Measurements from ENCODE around the gene OR10J5. TPM values are rescaled to one million over a fixed set of nuclear protein-coding genes. Genes with fewer than 3 reads are reported as not detected.
"Not testable (repeated sequence)": the region's sequence is repeated elsewhere in the genome, so short reads cannot be mapped to it uniquely, and the experiment has no call there.

OR10J5 gene
- total RNA-seq, 1 donor from 2014 or later = not detected

DNA sequence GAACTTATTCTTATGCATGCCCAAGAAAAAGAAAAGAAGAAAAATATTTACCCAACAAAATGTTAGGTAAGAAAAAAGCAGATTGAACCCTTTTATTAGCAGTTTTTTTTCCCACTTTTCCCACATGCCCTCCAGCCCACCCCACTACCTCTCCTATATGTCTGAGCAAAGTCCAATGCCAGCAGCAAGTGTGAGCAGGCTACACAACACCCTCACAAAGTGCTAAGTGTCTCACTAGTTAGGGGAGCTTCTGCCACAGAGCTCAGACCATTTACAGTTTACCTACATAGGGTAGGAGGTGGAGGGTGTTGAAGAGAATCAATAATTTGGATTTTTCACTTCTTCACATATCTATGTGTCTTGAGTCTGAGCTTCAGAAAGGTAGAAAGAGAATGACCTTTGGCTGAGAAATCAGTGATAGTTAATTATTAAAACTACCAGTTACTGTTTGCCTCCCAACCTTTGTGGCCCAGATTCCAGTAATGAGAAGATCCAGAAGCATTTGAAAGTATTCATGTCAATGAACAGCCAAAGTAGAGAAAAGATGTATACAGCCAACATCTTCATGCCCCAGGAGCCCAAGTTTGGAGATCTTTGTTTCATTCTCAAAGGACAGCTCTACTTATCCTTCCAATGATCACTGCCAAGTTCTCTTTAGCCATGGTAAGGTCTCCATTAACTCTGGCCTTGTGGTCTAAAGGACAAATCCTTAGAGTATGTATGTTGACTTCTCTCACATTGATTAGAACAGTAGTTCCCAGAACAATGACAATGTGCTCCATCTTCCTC is 26.2 kb downstream of the OR10J5 start:
- Mint-ChIP-seq H3K27ac (ENCODE audit: unreplicated experiment) (no peak overlapping the region), H3K9me3 (ENCODE audit: unreplicated experiment) (peaks cover 13% of the 10 kb centered on the region)

DNA sequence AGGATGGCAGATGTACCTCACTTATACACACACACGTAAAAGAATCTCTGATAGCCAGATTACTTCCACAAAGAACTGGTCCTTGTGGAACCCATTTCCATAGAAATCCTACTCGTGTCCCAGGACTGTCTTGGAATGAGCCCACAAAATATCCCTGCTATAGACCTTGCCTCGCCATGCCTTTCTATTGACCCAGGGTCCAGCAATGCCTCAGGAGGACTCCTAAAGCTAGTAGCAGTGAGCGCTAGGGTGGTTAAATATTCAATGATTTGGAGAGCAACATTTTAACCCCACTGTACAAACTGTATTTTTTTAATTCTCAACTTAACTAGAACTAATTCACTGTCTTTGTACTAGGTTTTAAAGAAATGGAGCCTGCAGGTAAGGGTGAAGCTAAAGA is 26.9 kb downstream of the OR10J5 start:
- TF ChIP-seq, protein P1, sequence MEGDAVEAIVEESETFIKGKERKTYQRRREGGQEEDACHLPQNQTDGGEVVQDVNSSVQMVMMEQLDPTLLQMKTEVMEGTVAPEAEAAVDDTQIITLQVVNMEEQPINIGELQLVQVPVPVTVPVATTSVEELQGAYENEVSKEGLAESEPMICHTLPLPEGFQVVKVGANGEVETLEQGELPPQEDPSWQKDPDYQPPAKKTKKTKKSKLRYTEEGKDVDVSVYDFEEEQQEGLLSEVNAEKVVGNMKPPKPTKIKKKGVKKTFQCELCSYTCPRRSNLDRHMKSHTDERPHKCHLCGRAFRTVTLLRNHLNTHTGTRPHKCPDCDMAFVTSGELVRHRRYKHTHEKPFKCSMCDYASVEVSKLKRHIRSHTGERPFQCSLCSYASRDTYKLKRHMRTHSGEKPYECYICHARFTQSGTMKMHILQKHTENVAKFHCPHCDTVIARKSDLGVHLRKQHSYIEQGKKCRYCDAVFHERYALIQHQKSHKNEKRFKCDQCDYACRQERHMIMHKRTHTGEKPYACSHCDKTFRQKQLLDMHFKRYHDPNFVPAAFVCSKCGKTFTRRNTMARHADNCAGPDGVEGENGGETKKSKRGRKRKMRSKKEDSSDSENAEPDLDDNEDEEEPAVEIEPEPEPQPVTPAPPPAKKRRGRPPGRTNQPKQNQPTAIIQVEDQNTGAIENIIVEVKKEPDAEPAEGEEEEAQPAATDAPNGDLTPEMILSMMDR (IDR thresholded peaks at IDR 0.05) = no peak
- Mint-ChIP-seq H3K4me3 (ENCODE audit: unreplicated experiment) (no peak overlapping the region), H3K27me3 (ENCODE audit: unreplicated experiment) (peaks cover 23% of the 10 kb centered on the region), H3K27ac (ENCODE audit: unreplicated experiment) (no peak overlapping the region), H3K36me3 (ENCODE audit: unreplicated experiment) (no peaks in the 10 kb centered on the region), H3K4me1 (ENCODE audit: unreplicated experiment) (no peaks in the 10 kb centered on the region), H3K9me3 (ENCODE audit: unreplicated experiment) (peaks cover 13% of the 10 kb centered on the region)
- DNase-seq (ENCODE audit: extremely low spot score, unreplicated experiment) = no peak

More for the DNA sequence above, 26.2 kb downstream of the OR10J5 start:
- H3K4me3 Mint-ChIP-seq (ENCODE audit: unreplicated experiment) = no peak overlapping the region
- no peaks in the 10 kb centered on the region for H3K4me1 Mint-ChIP-seq (ENCODE audit: unreplicated experiment)
- no peaks in the 10 kb centered on the region for H3K36me3 Mint-ChIP-seq (ENCODE audit: unreplicated experiment)
- TF ChIP-seq, protein P1 (IDR thresholded peaks at IDR 0.05) = no peak
- peaks cover 23% of the 10 kb centered on the region for H3K27me3 Mint-ChIP-seq (ENCODE audit: unreplicated experiment)
- DNase-seq (ENCODE audit: extremely low spot score, unreplicated experiment) = no peak

DNA sequence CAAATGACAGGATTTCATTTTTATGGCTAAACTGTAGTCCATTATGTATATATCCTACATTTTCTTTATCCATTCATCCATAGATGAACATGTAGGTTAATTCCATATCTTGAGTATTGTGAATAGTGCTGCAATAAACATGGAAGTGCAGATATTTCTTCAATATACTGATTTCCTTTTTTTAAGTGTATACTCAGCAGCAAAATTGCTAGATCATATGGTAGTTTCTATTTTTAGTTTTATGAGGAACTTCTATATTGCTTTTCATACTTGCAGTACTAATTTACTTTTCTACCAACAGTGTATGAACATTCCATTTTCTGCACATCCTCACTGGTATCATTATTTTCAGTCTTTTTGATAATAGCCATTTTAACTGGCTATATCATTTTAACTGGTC is 30.1 kb downstream of the OR10J5 start:
- no peaks in the 10 kb centered on the region for H3K36me3 Mint-ChIP-seq (ENCODE audit: unreplicated experiment)
- H3K4me3 Mint-ChIP-seq (ENCODE audit: unreplicated experiment) = no peak overlapping the region
- H3K27ac Mint-ChIP-seq (ENCODE audit: unreplicated experiment) = no peak overlapping the region
- no peaks in the 10 kb centered on the region for H3K4me1 Mint-ChIP-seq (ENCODE audit: unreplicated experiment)
- peaks cover 13% of the 10 kb centered on the region for H3K9me3 Mint-ChIP-seq (ENCODE audit: unreplicated experiment)
- H3K27me3 Mint-ChIP-seq (ENCODE audit: unreplicated experiment) = peaks cover 22% of the 10 kb centered on the region
- no peak for DNase-seq (ENCODE audit: extremely low spot score, unreplicated experiment)
- TF ChIP-seq, protein P1 (IDR thresholded peaks at IDR 0.05) = no peak

DNA sequence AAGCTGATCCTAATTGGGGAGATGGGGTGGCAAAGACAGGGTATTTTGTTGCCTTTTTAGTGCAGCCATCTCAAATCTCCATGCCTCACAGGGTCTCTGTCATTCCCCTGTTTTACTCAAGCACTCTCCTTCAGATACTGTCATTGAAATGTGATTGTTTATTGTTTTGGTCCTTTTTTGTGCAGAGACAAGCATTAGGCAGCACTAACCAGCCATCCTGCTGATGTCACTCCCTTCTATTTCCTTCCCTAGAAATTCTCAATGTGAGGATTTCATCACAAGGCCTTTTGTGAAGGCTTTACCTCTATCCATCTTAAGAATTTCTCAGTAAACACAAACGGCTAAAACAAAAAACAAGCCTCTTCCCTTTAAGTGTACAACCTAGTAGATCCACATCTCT is 34.7 kb downstream of the OR10J5 start:
- Mint-ChIP-seq H3K27me3 (ENCODE audit: unreplicated experiment) (peaks cover 9% of the 10 kb centered on the region), H3K4me1 (ENCODE audit: unreplicated experiment) (no peaks in the 10 kb centered on the region), H3K4me3 (ENCODE audit: unreplicated experiment) (no peak overlapping the region), H3K36me3 (ENCODE audit: unreplicated experiment) (no peaks in the 10 kb centered on the region), H3K27ac (ENCODE audit: unreplicated experiment) (no peak overlapping the region), H3K9me3 (ENCODE audit: unreplicated experiment) (peaks cover 8% of the 10 kb centered on the region)
- TF ChIP-seq, protein P1 (IDR thresholded peaks at IDR 0.05) = no peak
- no peak for DNase-seq (ENCODE audit: extremely low spot score, unreplicated experiment)

DNA sequence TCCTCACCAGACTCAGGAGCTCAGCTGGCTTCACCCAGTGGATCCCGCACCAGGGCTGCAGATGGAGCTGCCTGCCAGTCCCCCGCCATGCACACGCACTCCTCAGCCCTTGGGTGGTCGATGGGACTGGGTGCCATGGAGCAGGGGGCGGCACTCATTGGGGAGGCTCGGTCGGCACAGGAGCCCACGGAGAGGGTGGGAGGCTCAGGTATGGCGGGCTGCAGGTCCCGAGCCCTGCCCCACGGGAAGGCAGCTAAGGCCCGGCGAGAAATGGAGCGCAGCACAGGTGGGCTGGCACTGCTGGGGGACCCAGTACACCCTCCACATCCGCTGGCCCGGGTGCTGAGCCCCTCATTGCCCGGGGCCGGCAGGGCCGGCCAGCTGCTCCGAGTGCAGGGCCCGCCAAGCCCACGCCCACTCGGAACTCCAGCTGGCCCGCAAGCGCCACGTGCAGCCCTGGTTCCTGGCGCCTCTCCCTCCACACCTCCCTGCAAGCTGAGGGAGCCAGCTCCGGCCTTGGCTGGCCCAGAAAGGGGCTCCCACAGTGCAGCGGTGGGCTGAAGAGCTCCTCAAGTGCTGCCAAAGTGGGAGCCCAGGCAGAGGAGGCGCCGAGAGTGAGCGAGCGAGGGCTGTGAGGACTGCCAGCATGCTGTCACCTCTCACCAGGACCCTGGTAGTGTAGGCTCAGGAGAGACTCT is 41.1 kb downstream of the OR10J5 start:
- DNase-seq (ENCODE audit: extremely low spot score, unreplicated experiment); H3K4me3 Mint-ChIP-seq (ENCODE audit: unreplicated experiment); H3K27me3 Mint-ChIP-seq (ENCODE audit: unreplicated experiment); H3K9me3 Mint-ChIP-seq (ENCODE audit: unreplicated experiment); H3K36me3 Mint-ChIP-seq (ENCODE audit: unreplicated experiment); H3K4me1 Mint-ChIP-seq (ENCODE audit: unreplicated experiment); H3K27ac Mint-ChIP-seq (ENCODE audit: unreplicated experiment): not testable (repeated sequence)
